Mesothelial cell of epicardium (in vitro differentiated cells): Measurements from ENCODE around the gene SHROOM1. TPM values are rescaled to one million over a fixed set of nuclear protein-coding genes. Genes with fewer than 3 reads are reported as not detected.

ENCODE experiments used
- DNase-seq, 2 experiments: peaks; one replicate each; pipeline ENCODE4 v3.0.0; 2021; ENCODE audit warnings: low spot score in 2 of 2; ENCODE audit not compliant: unreplicated experiment in 2 of 2
- H3K27ac Mint-ChIP-seq: 2 replicates; pipeline ENCODE4 v1.8.0; 2021; ENCODE audit warnings: mixed read lengths
- H3K27me3 Mint-ChIP-seq: 2 replicates; pipeline ENCODE4 v1.8.0; 2021; ENCODE audit warnings: low read depth, mixed read lengths
- H3K36me3 Mint-ChIP-seq: 2 replicates; pipeline ENCODE4 v1.8.0; 2021; ENCODE audit warnings: mixed read lengths
- H3K4me1 Mint-ChIP-seq: 2 replicates; pipeline ENCODE4 v1.8.0; 2021; ENCODE audit warnings: mixed read lengths
- H3K4me3 Mint-ChIP-seq: 2 replicates; pipeline ENCODE4 v1.8.0; 2021; ENCODE audit warnings: mild to moderate bottlenecking, moderate library complexity, mixed read lengths
- H3K9me3 Mint-ChIP-seq: 2 replicates; pipeline ENCODE4 v1.8.0; 2021; ENCODE audit warnings: mixed read lengths
- CTCF ChIP-seq: fragments of 200-600 bp; sonication (generic); IDR thresholded peaks from one replicate; pipeline ENCODE4 v1.5.0; 2021; ENCODE audit warnings: antibody characterized with exemption; ENCODE audit not compliant: unreplicated experiment
- total RNA-seq: library from RNA; stranded (reverse); gene quantifications from 3 replicates; pipeline ENCODE4 v1.2.1, GENCODE V29; 2021

The SHROOM1 gene
- total RNA-seq, 1 donor from 2014 or later, result 12.2 TPM

GRCh38 chr5:132832612-132833011 is 2.2 kb upstream of the SHROOM1 start:
- Mint-ChIP-seq H3K4me1 (peaks cover 8% of the 10 kb centered on the region), H3K9me3 (no peaks in the 10 kb centered on the region), H3K27ac (no peak overlapping the region), H3K36me3 (no peaks in the 10 kb centered on the region), H3K27me3 (peaks cover 29% of the 10 kb centered on the region), H3K4me3 (peak overlapping the region; percentile 34)
- no peak for TF ChIP-seq CTCF
- no peak for DNase-seq

GRCh38 chr5:132831095-132831860 is 831 bp upstream of the SHROOM1 start:
- Mint-ChIP-seq H3K27me3 (peaks cover 43% of the 10 kb centered on the region), H3K27ac (peak overlapping the region; percentile 16), H3K4me1 (peaks cover 8% of the 10 kb centered on the region), H3K9me3 (no peaks in the 10 kb centered on the region), H3K36me3 (no peaks in the 10 kb centered on the region), H3K4me3 (peak overlapping the region; percentile 78)
- no peak for TF ChIP-seq CTCF
- no peak for DNase-seq

- peak; percentile 80 for TF ChIP-seq CTCF
- Mint-ChIP-seq H3K27ac (peak overlapping the region; percentile 78), H3K4me3 (peak overlapping the region; percentile 86), H3K9me3 (no peaks in the 10 kb centered on the region), H3K4me1 (peaks cover 11% of the 10 kb centered on the region), H3K27me3 (peaks cover 46% of the 10 kb centered on the region), H3K36me3 (no peaks in the 10 kb centered on the region)
- DNase-seq, result peak; percentile 61 to 83
Measured at GRCh38 chr5:132829742-132830435, 558 bp downstream of the SHROOM1 start.

GRCh38 chr5:132828846-132829494 is 1.5 kb downstream of the SHROOM1 start:
- Mint-ChIP-seq H3K27me3 (peaks cover 46% of the 10 kb centered on the region), H3K36me3 (no peaks in the 10 kb centered on the region), H3K4me1 (peaks cover 11% of the 10 kb centered on the region), H3K9me3 (no peaks in the 10 kb centered on the region), H3K4me3 (peak overlapping the region; percentile 86), H3K27ac (no peak overlapping the region)
- no peak for TF ChIP-seq CTCF
- no peak for DNase-seq

GRCh38 chr5:132827943-132828673 is 2.3 kb downstream of the SHROOM1 start:
- H3K27me3 Mint-ChIP-seq, result peaks cover 46% of the 10 kb centered on the region
- H3K9me3 Mint-ChIP-seq, result no peaks in the 10 kb centered on the region
- H3K4me1 Mint-ChIP-seq, result peaks cover 14% of the 10 kb centered on the region
- no peak overlapping the region for H3K27ac Mint-ChIP-seq
- no peaks in the 10 kb centered on the region for H3K36me3 Mint-ChIP-seq
- no peak for TF ChIP-seq CTCF
- H3K4me3 Mint-ChIP-seq, result no peak overlapping the region
- DNase-seq, result peak in 1 of 2 experiments; percentile 34
